GM06990 (cell line): ENCODE results near the gene MAN1B1.
A peak's percentile ranks its signal among the peaks of the same experiment; 100 is the strongest.

Experiments used
- DNase-seq: peaks from one replicate; pipeline ENCODE4 v3.0.0-alpha.2; 2011; ENCODE audit not compliant: insufficient read length; ENCODE audit errors: extremely low read depth
- H3K27me3 ChIP-seq: replicated peaks from 2 replicates; pipeline ENCODE4 v1.6.0; 2011; ENCODE audit warnings: low read length; ENCODE audit not compliant: control insufficient read depth, insufficient read depth
- H3K36me3 ChIP-seq: 2 replicates; pipeline ENCODE4 v1.5.1; 2011; ENCODE audit warnings: low read length; ENCODE audit not compliant: control insufficient read depth, insufficient read depth
- H3K4me3 ChIP-seq: replicated peaks from 2 replicates; pipeline ENCODE4 v1.5.1; 2011; ENCODE audit warnings: low read depth, mild to moderate bottlenecking, control low read depth, low read length
- CTCF ChIP-seq: IDR thresholded peaks from 2 replicates; pipeline ENCODE4 v1.5.1; 2011; ENCODE audit warnings: low read length, control low read depth, mild to moderate bottlenecking, inconsistent platforms; ENCODE audit not compliant: insufficient read depth, poor library complexity, severe bottlenecking

MAN1B1 gene

DNA sequence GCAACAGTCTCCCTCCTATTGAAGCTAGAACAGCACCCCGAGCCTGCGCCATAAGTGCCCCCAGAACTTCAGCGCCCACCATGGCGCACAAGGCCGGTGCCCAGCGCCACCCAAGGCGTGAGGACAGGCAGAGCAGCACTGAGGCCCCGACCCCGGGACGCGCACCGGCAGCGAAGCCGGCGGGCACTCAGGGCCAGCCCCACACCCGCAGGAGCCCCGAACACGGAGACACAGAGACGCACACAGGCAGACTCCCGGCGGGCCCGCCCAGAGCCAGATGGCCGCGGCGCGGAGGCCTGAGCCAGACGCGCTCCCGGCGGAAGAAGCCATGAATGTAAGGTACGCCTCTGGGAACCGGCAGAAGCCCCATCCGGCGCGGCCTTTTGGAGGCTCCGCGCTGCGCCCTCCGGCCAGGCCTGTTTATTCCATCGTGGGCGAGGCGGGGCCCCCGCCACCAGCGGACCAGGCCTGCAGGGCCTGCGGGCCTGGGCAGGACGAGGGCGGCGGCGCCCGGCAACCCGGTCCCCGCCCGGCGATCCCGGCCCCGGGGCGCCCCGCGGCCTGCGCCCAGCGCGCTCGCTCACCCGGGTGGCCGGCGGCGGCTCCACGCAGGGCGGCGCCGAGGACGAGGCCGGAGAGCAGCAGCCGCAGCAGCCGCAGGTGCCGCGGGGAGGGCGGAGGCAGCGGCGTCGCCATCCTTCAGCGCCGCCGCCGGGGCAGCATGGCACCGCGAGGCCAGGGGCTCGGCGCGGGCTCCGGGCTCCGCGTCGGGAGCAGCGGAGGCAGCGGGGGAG lies 41.3 kb upstream of the MAN1B1 start:
- DNase-seq = no peak
- no peaks in the 10 kb centered on the region for H3K36me3 ChIP-seq
- H3K27me3 ChIP-seq = no peaks in the 10 kb centered on the region; the same call in 1 of the 2 replicates
- TF ChIP-seq CTCF = no peak
- H3K4me3 ChIP-seq = peak overlapping the region; percentile 22; the same call in 1 of the 2 replicates

DNA sequence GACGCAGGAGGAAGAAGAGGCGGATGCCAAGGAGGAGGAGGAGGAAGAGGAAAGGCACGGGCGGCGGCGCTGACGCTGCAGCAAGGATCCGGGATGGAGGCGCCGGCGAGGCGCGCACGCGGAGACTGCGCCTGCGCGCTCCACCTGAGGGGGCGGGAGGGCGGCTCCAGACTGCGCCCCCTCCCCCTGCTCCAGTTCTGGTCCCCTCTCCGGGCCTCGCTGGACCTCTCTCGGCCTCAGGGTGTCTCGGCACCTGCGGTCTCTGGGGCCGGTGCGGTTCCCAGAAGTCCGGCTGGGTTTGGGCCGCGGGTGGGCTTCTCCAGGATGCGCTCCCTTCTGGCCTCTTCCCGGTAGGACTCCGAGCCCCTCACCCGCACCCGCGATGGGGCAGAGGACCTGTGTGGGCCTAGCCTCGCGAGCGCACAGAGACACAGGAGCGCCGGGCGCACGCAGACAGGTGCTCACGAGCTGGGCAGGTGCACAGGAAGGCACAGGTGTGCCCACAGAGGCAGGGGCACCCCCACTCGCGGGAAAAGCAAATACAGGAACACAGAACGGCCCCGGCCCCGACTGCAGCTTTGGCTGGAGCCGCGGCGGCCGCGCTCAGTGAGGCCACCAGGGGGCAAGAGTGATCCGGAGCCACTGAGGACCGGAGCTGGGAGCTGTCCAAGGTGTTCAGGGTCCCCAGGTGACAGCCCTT lies 40.5 kb upstream of the MAN1B1 start, which contains the start of gene NPDC1:
TSS of gene NPDC1 (minus strand) at position 90 of the 700 bp plus-strand sequence. CDS start 188 bp downstream, outside the sequence.
- Histone ChIP-seq H3K36me3 (no peaks in the 10 kb centered on the region), H3K27me3 (no peaks in the 10 kb centered on the region; the same call in 1 of the 2 replicates), H3K4me3 (peak within 1 kb of the TSS; percentile 22)
- TF ChIP-seq CTCF = peak; percentile 94
- peak; percentile 72 for DNase-seq

DNA sequence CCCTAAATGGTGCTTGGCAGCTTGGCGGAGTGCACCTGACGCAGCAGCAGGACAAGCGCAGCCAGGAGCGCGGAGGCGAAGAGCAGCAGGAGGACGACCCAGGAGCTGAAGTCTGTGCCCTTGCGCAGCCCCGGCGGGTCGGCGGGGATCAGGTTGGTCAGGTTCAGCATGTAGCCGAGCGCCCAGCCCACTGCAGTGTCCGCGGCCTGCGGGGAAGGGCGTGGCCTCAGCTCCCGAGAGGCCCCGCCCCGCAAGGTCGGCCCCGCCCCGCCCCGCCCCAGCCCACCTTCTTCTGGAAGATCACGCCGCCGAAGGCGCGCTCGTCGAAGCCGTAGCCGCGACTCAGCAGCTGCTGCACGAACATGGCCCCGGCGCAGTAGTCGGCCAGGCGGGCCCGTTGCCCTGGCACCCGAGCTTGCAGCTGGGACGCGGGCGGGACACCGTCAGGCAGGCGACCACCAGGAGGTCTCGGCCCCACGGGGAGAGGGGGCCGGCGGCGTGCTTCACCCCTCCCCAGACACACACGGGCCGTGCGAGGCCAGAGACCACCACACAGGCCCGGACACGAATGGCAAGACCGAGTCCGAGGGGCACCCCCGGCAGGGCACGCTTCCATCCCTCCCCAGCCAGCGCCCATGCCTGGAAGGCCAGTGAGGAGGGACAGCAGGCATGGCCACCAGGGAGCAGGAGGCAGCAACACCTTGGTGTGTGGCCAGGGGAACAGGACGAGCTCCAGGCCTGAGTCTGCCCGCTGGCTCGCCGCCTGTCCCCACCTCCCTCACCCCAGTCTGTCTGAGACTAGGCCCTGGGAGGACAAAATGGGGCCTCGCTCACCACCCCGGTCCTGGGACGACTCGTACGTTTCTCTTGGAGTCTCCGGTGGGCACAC lies 37.9 kb upstream of the MAN1B1 start:
- Histone ChIP-seq H3K36me3 (no peaks in the 10 kb centered on the region), H3K4me3 (no peak overlapping the region), H3K27me3 (peaks cover 3% of the 10 kb centered on the region)
- no peak for DNase-seq
- no peak for TF ChIP-seq CTCF

GRCh38 chr9:137049544-137050449 lies 37.0 kb upstream of the MAN1B1 start:
- peak; percentile 72 for TF ChIP-seq CTCF
- DNase-seq = no peak
- H3K27me3 ChIP-seq = peaks cover 3% of the 10 kb centered on the region
- H3K36me3 ChIP-seq = no peaks in the 10 kb centered on the region
- no peak overlapping the region for H3K4me3 ChIP-seq

DNA sequence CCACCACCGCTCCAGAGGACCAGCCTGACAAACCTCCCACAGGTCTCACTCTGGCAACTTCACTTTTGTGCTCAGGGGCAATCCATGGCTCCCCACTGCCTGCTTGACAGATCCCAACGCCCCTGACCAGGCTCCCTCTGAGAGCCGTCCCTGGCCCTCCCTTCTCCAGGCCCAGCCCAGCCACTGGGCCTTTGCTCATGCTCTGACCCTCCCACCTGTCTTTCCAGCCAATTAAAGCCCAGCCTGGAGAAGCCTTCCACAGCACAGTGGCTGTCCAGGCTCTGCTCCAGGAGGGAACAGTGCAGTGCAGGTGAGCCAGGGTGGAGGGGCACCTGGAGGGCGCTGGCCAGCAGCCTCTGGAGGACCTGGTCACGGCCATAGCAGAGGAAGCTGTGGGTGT lies 36.2 kb upstream of the MAN1B1 start:
- no peak for DNase-seq
- H3K4me3 ChIP-seq = no peak overlapping the region
- H3K27me3 ChIP-seq = peaks cover 3% of the 10 kb centered on the region
- no peaks in the 10 kb centered on the region for H3K36me3 ChIP-seq
- no peak for TF ChIP-seq CTCF
